ENCODE measurements around the gene CPNE4.

Gene CPNE4

DNA sequence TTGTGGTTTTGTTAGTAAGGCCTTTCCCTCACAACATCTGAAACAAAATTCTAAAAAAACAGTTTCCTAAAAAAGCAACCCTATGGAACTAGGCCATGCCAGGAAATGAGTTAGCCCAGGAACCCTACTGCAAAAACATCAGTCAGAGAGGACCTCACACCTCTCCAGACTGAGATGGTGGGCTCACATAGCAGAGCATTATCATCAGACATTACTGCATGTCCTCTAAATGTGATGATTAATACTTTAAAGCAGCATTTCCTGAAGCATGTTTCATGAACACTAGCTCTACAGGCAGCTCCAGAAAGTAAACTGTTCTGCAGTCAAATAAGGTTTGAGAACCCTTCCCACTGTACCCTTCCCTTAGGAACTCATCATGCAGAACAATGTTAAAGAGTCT, 299.7 kb downstream of the CPNE4 start:
- DNase-seq (ENCODE audit: low read depth), result peak; percentile 78

GRCh38 chr3:131733086-131733841, 301.6 kb downstream of the CPNE4 start:
- no peak for DNase-seq (ENCODE audit: low read depth)

DNA sequence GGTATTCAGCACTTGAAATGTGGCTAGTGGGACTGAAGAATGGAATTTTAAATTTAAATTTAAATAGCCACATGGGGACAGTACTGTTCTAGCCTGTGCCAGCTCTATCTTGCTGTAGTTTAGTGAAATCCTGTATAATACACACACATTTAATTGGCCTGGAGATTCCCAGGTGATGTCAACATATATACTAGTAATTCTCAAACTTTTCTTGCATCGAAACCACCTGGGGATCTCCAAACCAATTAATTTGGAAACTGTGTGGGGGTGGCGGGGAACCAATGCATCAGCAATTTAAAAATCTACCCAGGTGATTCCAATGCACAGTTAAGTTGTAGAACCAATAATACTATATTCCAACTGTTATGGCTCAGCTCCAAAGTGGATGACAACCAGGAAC, 303.1 kb downstream of the CPNE4 start:
- DNase-seq (ENCODE audit: low read depth), result no peak

DNA sequence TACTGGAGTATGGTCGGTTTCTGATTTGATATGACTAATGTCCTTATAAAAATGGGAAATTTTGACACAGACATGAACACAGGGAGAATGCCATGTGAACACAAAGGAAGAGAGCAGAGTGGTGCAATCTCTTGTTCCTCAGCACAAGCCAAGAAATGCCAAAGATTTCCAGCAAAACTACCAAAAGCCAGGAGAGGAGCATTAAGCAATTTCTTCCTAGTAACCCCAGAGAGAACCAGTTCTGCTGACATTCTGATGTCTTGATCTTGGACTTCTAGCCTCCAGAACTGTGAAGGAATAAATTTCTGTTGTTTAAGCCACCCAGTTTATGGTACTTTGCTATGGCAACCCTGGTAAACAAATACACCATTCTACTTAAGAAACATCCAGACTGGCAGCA, 304.2 kb downstream of the CPNE4 start:
- peak; percentile 57 for DNase-seq (ENCODE audit: low read depth)

GRCh38 chr3:131729643-131730017, 305.2 kb downstream of the CPNE4 start:
- peak; percentile 19 for DNase-seq (ENCODE audit: low read depth)

DNA sequence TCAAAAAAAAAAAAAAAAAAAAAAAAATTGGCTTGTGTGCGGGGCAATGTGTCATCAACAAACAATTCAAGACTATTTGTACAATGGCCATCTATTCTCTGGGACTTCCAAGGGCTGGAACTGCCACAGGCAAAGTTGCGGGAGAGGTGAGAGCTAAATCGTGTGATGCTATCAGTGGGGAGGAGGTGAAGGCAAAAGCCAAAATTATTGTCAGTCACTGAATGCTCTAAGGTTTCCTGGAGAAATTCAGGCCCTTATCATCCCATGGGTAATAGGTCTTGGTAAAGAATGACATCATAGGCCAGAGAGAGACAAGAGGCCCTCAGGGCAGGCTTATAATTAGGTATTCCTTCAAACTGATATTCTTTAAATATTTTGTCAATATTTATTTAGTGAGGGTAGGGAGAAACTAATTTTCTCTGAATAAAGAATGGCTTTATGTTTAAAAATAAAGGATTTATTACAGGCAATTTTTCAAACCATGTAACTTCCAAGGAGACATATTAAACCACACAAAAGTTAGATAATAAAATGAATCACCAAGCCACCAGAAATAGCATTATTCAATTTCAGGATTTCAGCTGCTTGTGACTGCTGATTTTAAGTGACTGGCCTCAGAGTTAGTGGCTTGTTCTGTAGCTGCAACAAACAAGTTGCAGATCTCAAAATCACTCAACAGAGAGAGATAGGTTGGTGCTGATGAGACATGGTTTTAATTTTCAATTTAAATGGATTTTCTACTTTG, 305.7 kb downstream of the CPNE4 start:
- DNase-seq (ENCODE audit: low read depth), result peak; percentile 33

DNA sequence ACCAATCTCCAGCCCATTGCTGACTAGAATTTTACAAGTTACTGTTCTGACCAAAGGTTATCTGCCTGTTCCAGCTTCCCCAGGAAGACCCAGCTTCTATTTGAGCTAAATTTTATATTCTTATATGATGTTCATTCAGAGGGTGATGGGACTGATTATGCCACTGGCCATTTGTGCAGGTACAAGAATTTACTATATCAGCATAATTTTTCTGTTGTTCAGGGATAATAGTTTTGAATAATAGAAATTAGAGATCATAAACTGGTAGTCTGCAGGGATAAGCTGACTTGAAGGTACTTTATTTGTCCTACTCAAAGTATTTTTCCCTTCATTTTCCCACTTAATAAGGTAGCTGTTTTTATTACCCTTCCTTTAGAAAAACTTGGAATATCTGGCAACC, 309.4 kb downstream of the CPNE4 start:
- no peak for DNase-seq (ENCODE audit: low read depth)

DNA sequence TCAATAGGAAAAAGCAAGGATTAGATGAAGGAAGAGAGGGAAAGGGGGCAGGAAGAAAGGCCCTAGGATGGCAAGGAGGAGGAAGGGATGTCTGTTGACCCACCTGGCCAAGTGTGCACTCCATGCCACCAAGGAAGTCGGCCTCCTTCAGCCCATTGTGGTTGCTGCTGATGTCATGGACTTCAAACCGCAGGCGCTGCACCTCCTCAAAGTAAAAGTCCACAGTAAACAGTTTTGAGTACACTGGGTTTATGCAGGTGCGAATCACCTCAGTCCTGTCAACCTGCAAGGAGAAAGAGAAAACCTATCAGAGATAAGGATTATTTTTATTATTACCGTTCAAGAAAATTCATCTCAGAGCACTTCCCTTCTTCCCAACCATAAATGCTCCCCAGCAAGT, 311.5 kb downstream of the CPNE4 start:
- no peak for DNase-seq (ENCODE audit: low read depth)

GRCh38 chr3:131717493-131717892, 317.3 kb downstream of the CPNE4 start:
- DNase-seq (ENCODE audit: low read depth), result no peak

- DNase-seq (ENCODE audit: low read depth), result no peak
These were observed 317.9 kb downstream of the CPNE4 start for GRCh38 chr3:131716943-131717342.

DNA sequence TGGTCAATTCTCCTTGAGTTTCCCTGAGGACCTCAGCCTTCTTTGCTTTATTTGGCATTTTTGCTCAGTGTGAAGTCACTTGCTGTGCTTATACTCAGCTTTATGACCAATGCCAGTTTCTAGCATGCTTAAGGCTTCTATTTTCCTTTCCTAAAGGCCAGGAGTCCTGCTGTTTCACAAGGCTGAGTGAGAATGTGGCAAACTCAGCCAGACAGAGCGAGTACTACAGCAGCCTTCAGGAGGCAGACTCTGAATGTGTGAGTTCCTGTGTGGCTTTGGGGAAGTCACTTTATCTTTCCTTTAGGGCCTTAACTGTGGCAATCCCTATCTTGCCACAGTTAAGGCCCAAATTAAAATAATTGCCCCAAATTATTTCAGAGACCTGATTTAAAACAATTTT, 318.8 kb downstream of the CPNE4 start:
- no peak for DNase-seq (ENCODE audit: low read depth)

DNA sequence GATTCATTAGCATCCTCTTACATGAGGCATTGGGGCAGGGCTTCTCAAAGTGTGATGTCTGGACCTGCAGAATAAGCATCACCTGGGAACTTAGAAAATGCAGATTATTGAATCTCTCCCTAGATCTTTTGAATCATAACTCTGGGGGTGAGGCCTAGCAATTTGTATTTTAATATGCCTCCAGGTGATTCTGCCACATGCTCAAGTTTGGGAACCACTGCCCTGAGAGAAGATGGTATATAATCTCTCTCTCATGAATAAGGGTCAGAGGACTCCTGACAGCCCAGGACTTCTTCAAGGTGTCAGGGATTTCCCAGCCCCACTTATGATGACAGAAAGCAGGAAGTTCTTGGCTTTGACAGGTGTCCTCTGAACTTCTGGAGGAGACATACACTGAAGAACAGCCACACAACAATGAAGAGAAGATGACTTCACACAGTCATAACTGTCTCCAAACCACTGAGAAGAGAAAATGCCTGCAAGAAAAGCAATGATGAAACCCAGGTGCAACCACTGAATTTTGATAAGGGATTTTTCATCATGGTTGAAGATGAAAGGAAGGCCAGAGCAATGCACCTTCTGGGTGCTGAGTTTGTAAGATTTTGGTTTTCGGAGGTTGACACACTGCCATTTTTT, 320.1 kb downstream of the CPNE4 start:
- DNase-seq (ENCODE audit: low read depth), result no peak

GRCh38 chr3:131713416-131714123, 321.2 kb downstream of the CPNE4 start:
- DNase-seq (ENCODE audit: low read depth), result no peak

DNA sequence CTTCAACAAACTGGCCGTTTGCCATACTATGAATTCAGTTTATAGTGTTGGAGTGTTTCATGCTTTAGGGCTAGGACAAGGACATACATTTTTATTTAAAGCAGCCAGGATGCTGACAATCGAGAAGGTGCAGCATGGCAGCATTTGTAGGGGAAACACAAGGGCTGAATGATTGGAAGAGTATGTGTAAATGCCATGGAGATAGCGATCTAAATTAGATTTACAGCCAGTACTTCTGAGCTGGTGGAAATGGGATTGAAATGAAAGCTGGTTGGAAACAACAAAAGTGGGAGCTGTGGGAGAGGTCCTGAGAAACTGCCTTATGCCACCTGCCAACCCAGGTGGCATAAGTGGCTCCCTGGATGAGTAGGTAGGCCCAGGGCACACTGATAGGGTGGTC, 322.2 kb downstream of the CPNE4 start:
- no peak for DNase-seq (ENCODE audit: low read depth)

DNA sequence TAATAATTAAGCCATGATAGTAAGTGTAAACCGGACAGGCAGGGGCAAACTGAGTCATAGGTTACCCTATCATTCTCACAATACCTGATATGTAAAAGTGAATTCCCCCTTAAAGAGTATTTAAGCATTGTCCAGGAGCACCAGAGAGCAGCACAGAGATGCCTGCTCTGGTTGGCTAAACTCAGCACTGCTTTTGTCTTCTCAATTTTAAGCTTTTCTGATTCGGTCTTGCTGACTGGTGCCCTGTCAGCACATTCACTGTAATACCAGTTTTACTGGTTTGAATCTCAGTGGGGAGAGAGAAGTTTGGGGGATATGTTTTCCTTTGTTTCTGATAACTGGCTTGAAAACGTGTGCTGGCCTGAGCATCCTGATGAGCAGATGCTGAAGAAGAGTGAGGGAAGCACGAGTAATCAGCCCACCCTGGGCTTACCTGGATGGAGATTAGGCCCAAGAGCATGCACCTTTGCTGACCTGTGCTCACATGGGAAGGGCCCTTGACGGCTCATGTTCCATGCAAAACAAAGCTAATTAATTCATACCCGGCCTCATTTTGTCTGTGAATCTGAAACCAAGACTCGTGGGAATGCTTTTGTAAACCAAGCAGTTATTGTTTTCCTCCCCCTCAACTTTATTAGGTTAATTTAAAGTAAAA, 323.6 kb downstream of the CPNE4 start:
- DNase-seq (ENCODE audit: low read depth), result no peak

- DNase-seq (ENCODE audit: low read depth), result peak; percentile 63
These were observed 326.6 kb downstream of the CPNE4 start for GRCh38 chr3:131708241-131708640.

DNA sequence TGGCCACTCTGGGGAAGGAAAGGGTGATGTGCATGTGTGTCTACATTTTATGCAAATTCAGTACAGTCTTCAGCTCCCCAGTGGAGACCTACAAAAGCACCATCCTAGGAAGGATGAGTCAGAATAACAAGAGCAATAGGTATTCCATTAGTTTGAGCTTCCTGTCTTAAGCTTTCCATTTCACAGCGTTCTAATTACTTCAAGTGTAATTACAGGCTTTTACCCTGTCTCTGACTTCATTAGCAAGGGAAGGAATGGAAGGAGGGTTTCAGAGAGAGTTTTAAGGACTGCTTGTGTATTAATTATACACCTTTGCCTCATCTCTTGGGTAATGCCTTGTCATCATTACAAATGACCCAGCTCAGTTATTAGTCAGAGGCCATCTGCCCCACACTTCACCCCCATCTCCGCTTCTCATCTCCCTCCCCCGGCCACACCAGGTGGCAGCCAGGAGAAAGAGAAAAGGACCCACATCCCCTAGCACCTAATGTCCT, 329.2 kb downstream of the CPNE4 start:
- peak; percentile 45 for DNase-seq (ENCODE audit: low read depth)

- no peak for DNase-seq (ENCODE audit: low read depth)
These were observed 329.7 kb downstream of the CPNE4 start for GRCh38 chr3:131705099-131705498.

- peak; percentile 25 for DNase-seq (ENCODE audit: low read depth)
These were observed 330.7 kb downstream of the CPNE4 start for GRCh38 chr3:131704098-131704497.

DNA sequence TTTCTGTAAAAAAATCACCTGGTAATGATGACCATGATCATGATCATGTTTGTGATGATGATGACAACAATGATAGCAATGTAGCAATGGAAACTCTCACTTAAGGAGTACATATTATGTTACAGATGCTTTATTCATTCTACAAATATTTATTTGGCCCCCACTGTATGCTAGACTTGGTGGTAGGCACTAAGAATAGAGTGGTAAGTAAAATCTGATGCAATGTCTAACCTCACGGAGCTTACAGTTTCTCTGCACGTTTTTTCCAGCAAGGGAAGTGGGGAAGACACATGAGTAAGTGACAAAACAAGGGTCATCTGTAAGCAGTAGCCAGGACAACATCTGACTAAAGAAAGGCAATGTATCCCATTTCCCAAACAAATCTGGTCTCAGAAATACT, 332.7 kb downstream of the CPNE4 start:
- DNase-seq (ENCODE audit: low read depth), result peak; percentile 78

DNA sequence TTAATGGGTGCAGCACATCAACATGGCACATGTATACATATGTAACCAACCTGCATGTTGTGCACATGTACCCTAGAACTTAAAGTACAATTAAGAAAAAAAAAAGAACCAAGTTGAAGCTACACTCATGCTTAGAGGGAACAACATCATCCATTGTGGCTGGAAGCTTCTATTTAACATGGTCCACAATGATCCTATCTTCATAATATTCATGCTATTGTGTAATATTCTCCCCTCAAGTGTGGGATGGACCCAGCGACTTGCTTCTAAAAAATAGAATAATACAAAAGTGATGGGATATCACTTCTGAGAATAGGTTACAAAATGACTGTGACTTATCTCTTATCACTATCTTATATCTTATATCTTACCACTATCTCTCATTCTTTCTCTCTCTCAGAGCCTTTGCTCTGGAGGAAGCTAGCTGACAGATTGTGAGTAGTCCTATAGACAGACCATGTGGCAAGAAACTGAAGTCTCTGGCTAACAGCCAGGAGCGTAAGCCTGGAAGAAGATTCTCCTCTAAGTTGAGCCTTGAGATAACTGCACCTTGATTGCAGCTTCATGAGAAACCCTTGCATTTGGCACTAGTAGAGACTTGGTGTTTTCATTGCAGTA, 333.6 kb downstream of the CPNE4 start:
- DNase-seq (ENCODE audit: low read depth), result peak; percentile 35
